Skeletal muscle satellite cell (primary cell): Measurements from ENCODE around the gene MRPS26.
"Not testable (repeated sequence)": the region's sequence is repeated elsewhere in the genome, so short reads cannot be mapped to it uniquely, and the experiment has no call there.

Experiments used
- H3K27me3 ChIP-seq: 2 replicates; pipeline ENCODE4 v1.7.0; 2013; ENCODE audit warnings: low read length; ENCODE audit not compliant: control insufficient read depth, insufficient read depth
- H3K36me3 ChIP-seq: 2 replicates; pipeline ENCODE4 v1.7.0; 2013; ENCODE audit warnings: mild to moderate bottlenecking, control low read depth, low read length; ENCODE audit not compliant: insufficient read depth
- H3K4me1 ChIP-seq: 2 replicates; pipeline ENCODE4 v1.7.0; 2013; ENCODE audit warnings: low read length; ENCODE audit not compliant: control insufficient read depth, insufficient read depth
- H3K4me2 ChIP-seq: 2 replicates; pipeline ENCODE4 v1.7.0; 2013; ENCODE audit warnings: mild to moderate bottlenecking, low read length
- H3K4me3 ChIP-seq: 2 replicates; pipeline ENCODE4 v1.7.0; 2013; ENCODE audit warnings: low read length
- H3K9ac ChIP-seq: 2 replicates; pipeline ENCODE4 v1.7.0; 2013; ENCODE audit warnings: mild to moderate bottlenecking, low read depth, low read length, moderate library complexity
- H3K9me3 ChIP-seq: replicated peaks from 2 replicates; pipeline ENCODE4 v1.7.0; 2013; ENCODE audit warnings: mild to moderate bottlenecking, control low read depth, low read length

Gene MRPS26

DNA sequence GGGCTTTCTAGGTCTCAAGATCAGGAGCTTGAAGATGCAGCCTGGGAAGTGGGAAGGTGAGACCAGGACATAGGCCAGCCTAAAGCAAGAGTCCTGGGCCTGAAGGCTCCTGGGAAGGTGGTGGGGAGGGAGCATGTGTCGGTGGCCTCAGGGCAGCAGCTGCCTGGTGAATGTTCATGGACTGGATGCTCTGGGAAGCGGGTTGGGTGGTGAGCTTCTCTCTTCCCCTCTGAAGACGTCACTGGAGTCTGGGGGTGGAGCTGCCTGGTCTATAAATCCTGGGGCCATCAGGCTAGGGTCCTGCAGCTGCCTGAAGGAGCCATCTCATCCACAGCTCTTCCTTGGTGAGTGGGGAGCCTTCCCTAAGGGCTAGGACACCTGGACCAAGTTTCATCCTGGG lies 2.5 kb upstream of the MRPS26 start, which contains the start of gene GNRH2:
GNRH2 (plus strand) TSS at position 301 of the 400 bp plus-strand sequence. CDS start 793 bp downstream, outside the sequence.
- no peak within 1 kb of the TSS for H3K4me2 ChIP-seq
- H3K9me3 ChIP-seq = no peaks in the 10 kb centered on the region
- peaks cover 27% of the 10 kb centered on the region for H3K4me1 ChIP-seq
- no peak within 1 kb of the TSS for H3K4me3 ChIP-seq
- H3K27me3 ChIP-seq = no peaks in the 10 kb centered on the region
- peaks cover 35% of the 10 kb centered on the region for H3K36me3 ChIP-seq
- no peak within 1 kb of the TSS for H3K9ac ChIP-seq

DNA sequence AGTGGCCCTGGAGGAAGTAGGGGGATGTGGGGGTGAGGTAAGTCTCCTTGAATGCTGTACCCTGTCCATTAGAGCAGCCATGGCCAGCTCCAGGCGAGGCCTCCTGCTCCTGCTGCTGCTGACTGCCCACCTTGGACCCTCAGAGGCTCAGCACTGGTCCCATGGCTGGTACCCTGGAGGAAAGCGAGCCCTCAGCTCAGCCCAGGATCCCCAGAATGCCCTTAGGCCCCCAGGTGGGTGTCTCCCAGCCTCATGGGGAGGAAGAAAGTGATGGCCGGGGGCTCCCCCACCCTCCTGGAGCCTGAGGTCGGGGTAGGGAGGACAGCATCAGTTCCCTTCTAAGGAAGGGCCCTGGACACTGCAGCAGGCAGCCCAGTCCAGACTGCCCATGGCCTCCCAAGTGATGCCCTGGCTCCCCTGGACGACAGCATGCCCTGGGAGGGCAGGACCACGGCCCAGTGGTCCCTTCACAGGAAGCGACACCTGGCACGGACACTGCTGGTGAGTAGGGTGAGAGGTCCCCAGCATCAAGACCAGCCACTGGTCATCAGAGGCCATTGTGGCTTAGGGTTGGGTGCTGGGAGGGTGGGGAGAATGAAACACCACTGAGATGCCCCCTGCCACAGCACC lies 1.4 kb upstream of the MRPS26 start:
- Histone ChIP-seq H3K9ac (no peak overlapping the region), H3K4me3 (no peak overlapping the region), H3K27me3 (no peaks in the 10 kb centered on the region), H3K4me2 (no peak overlapping the region), H3K9me3 (no peaks in the 10 kb centered on the region), H3K4me1 (peaks cover 27% of the 10 kb centered on the region), H3K36me3 (peaks cover 31% of the 10 kb centered on the region)

DNA sequence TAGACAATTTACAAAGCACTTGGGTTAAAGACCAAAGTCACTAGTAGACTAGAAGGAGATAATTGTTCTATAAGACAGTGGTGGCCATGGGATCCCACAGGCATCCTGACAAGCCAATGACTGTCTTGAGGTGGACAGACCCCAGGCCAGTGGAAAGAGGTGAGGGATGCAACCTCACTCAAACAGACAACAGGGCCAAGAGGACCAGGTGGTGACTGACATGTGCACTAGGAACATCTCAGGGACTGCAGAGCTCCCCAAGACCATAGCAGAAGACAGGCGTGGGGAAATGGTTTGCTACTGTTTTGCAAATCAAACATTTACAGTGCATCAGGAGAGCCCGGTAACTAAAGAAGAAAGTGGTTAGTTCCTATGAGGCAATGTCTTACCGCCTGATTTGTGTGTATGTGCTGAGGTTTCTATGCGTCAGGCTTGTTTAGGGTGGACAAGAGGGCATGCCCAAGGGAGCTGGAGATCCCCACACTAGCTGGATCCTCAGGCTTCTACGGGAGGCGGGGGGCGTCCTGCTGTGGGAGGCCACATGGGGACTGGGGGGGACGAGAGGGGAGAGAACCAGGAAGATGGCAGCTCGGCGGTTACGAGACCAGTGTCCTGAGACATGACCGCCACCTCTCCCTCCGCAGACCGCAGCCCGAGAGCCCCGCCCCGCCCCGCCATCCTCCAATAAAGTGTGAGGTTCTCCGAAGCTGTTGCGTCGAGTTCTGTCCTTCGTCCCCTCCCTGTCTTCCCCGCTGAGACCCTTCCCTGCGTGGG lies 623 bp upstream of the MRPS26 start:
- peaks cover 30% of the 10 kb centered on the region for H3K36me3 ChIP-seq
- peak overlapping the region; percentile 90 for H3K9ac ChIP-seq
- peaks cover 27% of the 10 kb centered on the region for H3K4me1 ChIP-seq
- no peaks in the 10 kb centered on the region for H3K27me3 ChIP-seq
- peak overlapping the region; percentile 98 for H3K4me3 ChIP-seq
- peak overlapping the region; percentile 94 for H3K4me2 ChIP-seq
- H3K9me3 ChIP-seq = no peaks in the 10 kb centered on the region

GRCh38 chr20:3046677-3047462 lies 1.0 kb downstream of the MRPS26 start:
- peak overlapping the region; percentile 94 for H3K4me2 ChIP-seq
- no peaks in the 10 kb centered on the region for H3K9me3 ChIP-seq
- peaks cover 29% of the 10 kb centered on the region for H3K36me3 ChIP-seq
- H3K9ac ChIP-seq = peak overlapping the region; percentile 90
- H3K4me3 ChIP-seq = peak overlapping the region; percentile 98
- H3K4me1 ChIP-seq = peaks cover 25% of the 10 kb centered on the region
- H3K27me3 ChIP-seq = no peaks in the 10 kb centered on the region

DNA sequence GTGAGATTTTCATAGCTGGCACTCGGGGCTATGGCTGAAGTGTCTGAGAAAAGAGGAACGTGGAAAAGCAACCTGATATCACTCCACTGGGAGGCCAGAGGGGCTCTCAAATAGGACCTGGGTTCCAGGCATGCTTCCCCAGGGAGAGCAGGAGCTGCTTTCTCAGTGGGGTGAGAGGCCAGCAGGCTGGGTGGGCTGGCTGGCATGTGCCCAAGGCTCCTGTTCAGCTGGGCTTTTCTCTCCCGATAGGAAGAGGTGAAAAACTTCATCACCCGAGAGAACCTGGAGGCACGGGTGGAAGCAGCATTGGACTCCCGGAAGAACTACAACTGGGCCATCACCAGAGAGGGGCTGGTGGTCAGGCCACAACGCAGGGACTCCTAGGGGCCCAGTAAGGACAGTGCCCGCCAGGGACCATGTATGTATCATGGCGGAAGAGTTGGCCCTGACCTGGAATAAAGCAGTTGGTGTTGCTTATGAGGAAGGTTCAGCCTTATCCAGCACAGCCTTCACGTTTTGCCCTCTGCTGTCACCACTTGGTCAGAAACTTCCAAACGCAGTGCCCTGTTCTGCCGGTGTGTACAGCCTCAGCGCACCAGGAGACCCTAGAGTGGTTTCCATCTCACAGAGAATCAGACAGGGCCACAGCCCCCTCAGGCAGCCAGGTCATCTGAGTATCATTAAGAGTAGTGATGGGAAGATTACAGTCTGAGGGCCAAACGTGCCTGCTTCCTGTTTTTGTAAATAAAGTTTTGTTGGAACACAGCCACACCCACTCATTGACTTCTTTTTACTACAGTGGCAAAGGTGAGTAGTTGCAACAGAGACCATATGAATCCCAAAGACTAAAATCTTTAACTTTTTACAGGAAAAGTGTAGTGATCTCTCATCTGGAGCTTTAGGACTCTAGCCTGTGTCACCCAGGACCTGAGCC lies 1.9 kb downstream of the MRPS26 start:
- Histone ChIP-seq H3K4me2 (peak overlapping the region; percentile 94), H3K4me3 (no peak overlapping the region), H3K4me1 (peaks cover 21% of the 10 kb centered on the region), H3K9me3 (no peaks in the 10 kb centered on the region), H3K27me3 (no peaks in the 10 kb centered on the region), H3K9ac (no peak overlapping the region), H3K36me3 (peaks cover 29% of the 10 kb centered on the region)

GRCh38 chr20:3051385-3052019 lies 5.7 kb downstream of the MRPS26 start:
- H3K9me3 ChIP-seq = no peaks in the 10 kb centered on the region
- peaks cover 23% of the 10 kb centered on the region for H3K36me3 ChIP-seq
- H3K9ac ChIP-seq = no peak overlapping the region
- no peaks in the 10 kb centered on the region for H3K27me3 ChIP-seq
- H3K4me1 ChIP-seq = peaks cover 10% of the 10 kb centered on the region
- H3K4me2 ChIP-seq = no peak overlapping the region
- H3K4me3 ChIP-seq = no peak overlapping the region

DNA sequence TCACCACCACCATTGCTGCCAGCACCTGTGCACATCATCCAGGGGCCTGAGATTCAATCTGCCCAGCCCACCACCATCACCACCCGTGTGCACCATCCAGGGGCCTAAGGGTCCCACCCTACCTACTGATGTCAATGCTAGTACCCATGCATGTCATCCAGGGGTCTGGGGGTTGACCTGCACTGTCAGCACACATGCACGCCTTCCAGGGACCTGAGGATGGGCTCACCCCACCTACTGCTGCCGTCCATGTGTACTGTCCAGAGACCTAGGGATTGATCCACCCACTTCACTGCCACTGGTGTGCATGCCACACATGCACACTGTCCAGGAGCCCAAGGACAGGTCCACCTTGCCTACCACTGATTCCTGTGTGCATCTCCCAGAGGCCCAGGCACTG lies 13.6 kb downstream of the MRPS26 start:
- H3K9me3 ChIP-seq = no peaks in the 10 kb centered on the region

GRCh38 chr20:3064119-3064518 lies 18.3 kb downstream of the MRPS26 start:
- not testable (repeated sequence) for H3K36me3 ChIP-seq, H3K9me3 ChIP-seq, H3K4me3 ChIP-seq, H3K9ac ChIP-seq, H3K4me2 ChIP-seq, H3K27me3 ChIP-seq
- H3K4me1 ChIP-seq = peaks cover 23% of the 10 kb centered on the region

More for the DNA sequence above, 13.6 kb downstream of the MRPS26 start:
- Histone ChIP-seq H3K36me3 (no peaks in the 10 kb centered on the region), H3K27me3 (no peaks in the 10 kb centered on the region), H3K4me3 (no peak overlapping the region), H3K4me2 (no peak overlapping the region), H3K4me1 (no peaks in the 10 kb centered on the region), H3K9ac (no peak overlapping the region)

GRCh38 chr20:3067139-3068014 lies 21.5 kb downstream of the MRPS26 start:
- Histone ChIP-seq H3K9me3 (no peaks in the 10 kb centered on the region), H3K36me3 (no peaks in the 10 kb centered on the region), H3K4me1 (peaks cover 24% of the 10 kb centered on the region), H3K4me3 (no peak overlapping the region), H3K27me3 (peaks cover 14% of the 10 kb centered on the region), H3K4me2 (no peak overlapping the region), H3K9ac (no peak overlapping the region)

- no peaks in the 10 kb centered on the region for H3K9me3 ChIP-seq
- no peak overlapping the region for H3K9ac ChIP-seq
- no peaks in the 10 kb centered on the region for H3K36me3 ChIP-seq
- H3K4me1 ChIP-seq = peaks cover 24% of the 10 kb centered on the region
- H3K4me2 ChIP-seq = no peak overlapping the region
- H3K4me3 ChIP-seq = no peak overlapping the region
- peaks cover 21% of the 10 kb centered on the region for H3K27me3 ChIP-seq
Observed at GRCh38 chr20:3068075-3068474, 22.2 kb downstream of the MRPS26 start.
